ENCODE data around the gene SMO. TPM values are rescaled to one million over a fixed set of nuclear protein-coding genes. Genes with fewer than 3 reads are reported as not detected.
A peak's percentile ranks its signal among the peaks of the same experiment; 100 is the strongest.

SMO gene
- polyA plus RNA-seq, result 0.36 TPM

DNA sequence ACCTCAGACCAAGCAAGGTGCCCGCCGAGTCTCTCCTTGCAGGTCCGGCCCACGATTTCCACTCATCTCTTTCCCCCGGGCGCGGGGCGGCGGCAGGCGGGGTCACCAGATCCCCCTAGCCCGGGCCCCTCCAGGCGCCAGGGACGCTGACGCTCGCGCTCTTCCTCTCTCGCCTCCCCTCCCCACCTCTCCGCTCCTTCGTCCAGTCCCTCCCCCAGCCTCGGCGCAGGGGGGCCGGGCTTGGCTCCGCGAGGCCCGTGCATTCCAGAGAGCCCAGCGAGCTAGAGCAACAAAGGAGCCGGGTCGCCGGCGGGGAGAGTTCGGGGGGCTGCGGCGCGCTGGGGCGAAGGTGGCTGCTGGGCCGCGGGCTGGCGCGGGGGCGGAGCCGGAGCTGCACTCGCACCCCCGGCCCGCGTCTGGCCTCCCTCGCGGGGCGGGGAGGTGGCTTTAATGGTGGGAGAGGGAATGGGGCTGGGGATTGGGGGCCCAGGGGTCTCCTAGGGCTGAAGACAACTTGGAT lies at the start of gene SMO:
Gene SMO, plus strand, starts transcription at position 262 of the 520 bp plus-strand sequence. CDS start 519 bp downstream, outside the sequence.
- H3K27ac Mint-ChIP-seq, result peak within 1 kb of the TSS in 1 of 3 donors; percentile 33
- no peaks in the 10 kb centered on the region for H3K36me3 Mint-ChIP-seq
- peaks cover 0 to 18% (median 7%) of the 10 kb centered on the region in 3 donors for H3K4me1 Mint-ChIP-seq
- H3K27me3 Mint-ChIP-seq, result peaks cover 17% of the 10 kb centered on the region
- H3K9me3 Mint-ChIP-seq, result no peaks in the 10 kb centered on the region
- H3K4me3 Mint-ChIP-seq, result peak within 1 kb of the TSS; percentile 62 to 91 (median 79)

DNA sequence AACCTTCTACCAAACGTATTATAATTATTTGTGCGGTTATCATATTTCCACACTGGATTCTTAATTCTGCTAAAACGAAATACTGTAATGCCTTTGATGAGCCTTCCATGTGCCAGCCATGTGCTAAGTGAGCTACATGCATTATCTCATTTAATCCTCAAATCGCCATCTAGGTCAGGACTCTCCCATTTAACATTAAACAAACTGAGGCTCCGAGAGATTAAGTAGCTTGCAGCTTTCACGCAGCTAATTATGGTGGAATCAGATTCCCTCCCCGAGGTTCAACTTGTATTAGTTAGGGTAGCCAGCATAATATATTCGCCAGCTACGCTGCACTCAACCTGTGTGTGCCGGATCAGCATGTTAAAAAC lies 44.7 kb upstream of the SMO start:
- peaks cover 36 to 49% (median 43%) of the 10 kb centered on the region in 3 donors for H3K4me1 Mint-ChIP-seq
- H3K36me3 Mint-ChIP-seq, result peaks cover 3% of the 10 kb centered on the region
- peak overlapping the region in 2 of 3 donors; percentile 54 to 63 for H3K27ac Mint-ChIP-seq
- no peaks in the 10 kb centered on the region for H3K27me3 Mint-ChIP-seq
- H3K9me3 Mint-ChIP-seq, result no peaks in the 10 kb centered on the region
- peak overlapping the region; percentile 89 to 99 (median 96) for H3K4me3 Mint-ChIP-seq

DNA sequence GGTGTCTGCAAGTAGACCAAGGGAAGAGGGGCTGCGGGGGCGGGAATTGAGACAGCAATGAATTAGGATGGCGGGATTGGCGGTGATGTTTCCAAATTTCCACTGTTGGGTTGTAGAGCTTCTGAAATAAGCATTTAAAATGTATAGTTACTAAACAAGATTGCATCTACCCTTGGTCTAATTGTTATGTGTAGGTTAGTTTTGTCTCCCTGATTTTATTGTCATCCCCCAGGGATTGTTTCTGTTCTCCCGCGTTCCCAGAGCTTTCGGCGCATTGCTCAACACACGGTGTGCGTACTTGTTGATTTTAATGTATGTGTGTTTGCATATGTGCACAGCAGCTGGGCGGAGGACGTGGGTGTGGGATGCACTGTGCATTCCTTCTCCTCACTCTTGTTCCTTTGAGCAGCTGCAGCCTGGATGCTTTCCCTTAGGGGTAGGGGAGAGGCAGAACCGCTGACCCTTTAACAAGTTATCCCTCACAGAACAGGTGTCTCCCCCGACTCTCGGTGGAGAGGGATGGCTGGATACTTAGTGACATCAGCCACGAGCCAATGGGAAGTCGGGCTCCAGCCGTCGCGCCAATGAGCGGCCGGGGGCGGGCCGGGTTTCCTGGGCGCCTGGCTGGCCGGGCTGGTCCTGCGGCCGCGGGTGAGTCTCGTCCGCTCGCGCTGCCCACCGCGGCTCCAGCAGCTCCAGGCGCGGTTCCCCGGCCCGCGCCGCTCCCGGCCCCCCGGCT lies 44.2 kb upstream of the SMO start, which contains the start of gene TSPAN33:
Gene TSPAN33, plus strand, starts transcription at position 613 of the 739 bp plus-strand sequence. CDS start 274 bp downstream, outside the sequence.
- Mint-ChIP-seq H3K27me3 (no peaks in the 10 kb centered on the region), H3K36me3 (peaks cover 4% of the 10 kb centered on the region), H3K27ac (peak within 1 kb of the TSS; percentile 79 to 99 (median 86)), H3K9me3 (no peaks in the 10 kb centered on the region), H3K4me1 (peaks cover 35 to 52% (median 46%) of the 10 kb centered on the region in 3 donors), H3K4me3 (peak within 1 kb of the TSS; percentile 95 to 99 (median 96))

GRCh38 chr7:129144834-129145668 lies 43.4 kb upstream of the SMO start:
- Mint-ChIP-seq H3K27ac (peak overlapping the region; percentile 79 to 99 (median 86)), H3K4me1 (peaks cover 37 to 52% (median 50%) of the 10 kb centered on the region in 3 donors), H3K36me3 (peaks cover 4% of the 10 kb centered on the region), H3K4me3 (peak overlapping the region; percentile 93 to 98 (median 96)), H3K9me3 (no peaks in the 10 kb centered on the region), H3K27me3 (no peaks in the 10 kb centered on the region)

- H3K27ac Mint-ChIP-seq, result peak overlapping the region; percentile 79 to 99 (median 91)
- H3K27me3 Mint-ChIP-seq, result no peaks in the 10 kb centered on the region
- peaks cover 4% of the 10 kb centered on the region for H3K36me3 Mint-ChIP-seq
- H3K4me1 Mint-ChIP-seq, result peaks cover 39 to 54% (median 52%) of the 10 kb centered on the region in 3 donors
- H3K9me3 Mint-ChIP-seq, result no peaks in the 10 kb centered on the region
- peak overlapping the region; percentile 93 to 98 (median 96) for H3K4me3 Mint-ChIP-seq
These were observed 42.0 kb upstream of the SMO start for GRCh38 chr7:129146237-129146979.

- no peaks in the 10 kb centered on the region for H3K27me3 Mint-ChIP-seq
- H3K4me3 Mint-ChIP-seq, result peak overlapping the region; percentile 58 to 95 (median 74)
- no peaks in the 10 kb centered on the region for H3K9me3 Mint-ChIP-seq
- peak overlapping the region in 2 of 3 donors; percentile 79 to 99 for H3K27ac Mint-ChIP-seq
- peaks cover 39 to 58% (median 58%) of the 10 kb centered on the region in 3 donors for H3K4me1 Mint-ChIP-seq
- peaks cover 4% of the 10 kb centered on the region for H3K36me3 Mint-ChIP-seq
These were observed 40.7 kb upstream of the SMO start for GRCh38 chr7:129147731-129148130.

DNA sequence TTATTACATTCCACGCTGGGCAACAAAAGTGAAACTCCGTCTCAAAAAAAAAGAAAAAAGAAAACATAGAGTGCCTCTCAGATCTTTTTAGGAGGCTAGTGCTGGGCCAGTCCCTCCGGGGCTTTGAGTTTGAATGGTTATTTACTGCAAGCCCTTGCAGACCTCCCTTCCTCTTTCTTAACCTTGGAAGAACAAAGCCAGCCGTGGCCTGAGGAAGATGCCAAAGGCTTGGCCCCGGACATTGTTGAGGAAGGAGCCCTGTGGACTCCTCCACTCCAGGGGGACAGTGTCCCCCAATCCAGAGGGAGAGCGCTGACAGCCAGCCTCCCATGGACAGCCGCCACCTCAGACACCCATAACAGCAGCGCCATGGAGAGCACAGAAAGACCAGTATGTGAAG lies 38.9 kb upstream of the SMO start:
- Mint-ChIP-seq H3K9me3 (no peaks in the 10 kb centered on the region), H3K4me3 (no peak overlapping the region), H3K27ac (peak overlapping the region in 1 of 3 donors; percentile 86), H3K4me1 (peaks cover 39 to 52% (median 51%) of the 10 kb centered on the region in 3 donors), H3K36me3 (peaks cover 4% of the 10 kb centered on the region), H3K27me3 (no peaks in the 10 kb centered on the region)

- Mint-ChIP-seq H3K4me1 (peaks cover 37 to 57% (median 55%) of the 10 kb centered on the region in 3 donors), H3K9me3 (no peaks in the 10 kb centered on the region), H3K27ac (peak overlapping the region in 1 of 3 donors; percentile 77), H3K36me3 (peaks cover 4% of the 10 kb centered on the region), H3K4me3 (no peak overlapping the region), H3K27me3 (no peaks in the 10 kb centered on the region)
These were observed 38.0 kb upstream of the SMO start for GRCh38 chr7:129150199-129150996.

DNA sequence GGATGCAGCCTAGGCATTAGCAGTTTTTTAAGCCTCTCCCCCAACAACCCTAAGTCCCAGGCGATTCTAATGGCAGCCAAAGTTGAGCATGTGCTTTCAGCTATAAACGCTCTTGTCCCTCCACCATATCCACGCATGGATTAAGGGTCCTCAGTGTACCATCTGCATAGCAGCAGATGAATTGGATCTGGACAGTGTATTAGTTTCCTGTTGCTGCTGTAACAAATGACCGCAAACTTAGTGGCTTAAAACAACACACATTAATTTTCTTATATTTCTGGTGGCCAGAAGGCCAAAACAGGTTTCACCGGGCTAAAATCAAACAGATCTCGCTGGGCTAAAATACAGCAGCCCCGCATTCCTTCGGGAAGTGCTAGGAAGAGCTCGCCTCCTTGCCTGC lies 30.8 kb upstream of the SMO start:
- Mint-ChIP-seq H3K9me3 (peaks cover 0 to 7% (median 0%) of the 10 kb centered on the region in 3 donors), H3K27ac (no peak overlapping the region), H3K4me3 (no peak overlapping the region), H3K36me3 (peaks cover 9% of the 10 kb centered on the region), H3K4me1 (peaks cover 30 to 43% (median 36%) of the 10 kb centered on the region in 3 donors), H3K27me3 (no peaks in the 10 kb centered on the region)

- H3K9me3 Mint-ChIP-seq, result peaks cover 0 to 7% (median 0%) of the 10 kb centered on the region in 3 donors
- peaks cover 36 to 50% (median 45%) of the 10 kb centered on the region in 3 donors for H3K4me1 Mint-ChIP-seq
- H3K27me3 Mint-ChIP-seq, result no peaks in the 10 kb centered on the region
- H3K27ac Mint-ChIP-seq, result peak overlapping the region in 1 of 3 donors; percentile 3
- peak overlapping the region in 1 of 4 donors; percentile 9 for H3K4me3 Mint-ChIP-seq
- H3K36me3 Mint-ChIP-seq, result peaks cover 10% of the 10 kb centered on the region
These were observed 28.9 kb upstream of the SMO start for GRCh38 chr7:129159539-129159938.

GRCh38 chr7:129160161-129160905 lies 28.1 kb upstream of the SMO start:
- Mint-ChIP-seq H3K27ac (peak overlapping the region; percentile 77 to 86 (median 83)), H3K4me3 (no peak overlapping the region), H3K36me3 (peaks cover 13% of the 10 kb centered on the region), H3K9me3 (peaks cover 0 to 7% (median 0%) of the 10 kb centered on the region in 3 donors), H3K27me3 (no peaks in the 10 kb centered on the region), H3K4me1 (peaks cover 36 to 46% (median 45%) of the 10 kb centered on the region in 3 donors)

DNA sequence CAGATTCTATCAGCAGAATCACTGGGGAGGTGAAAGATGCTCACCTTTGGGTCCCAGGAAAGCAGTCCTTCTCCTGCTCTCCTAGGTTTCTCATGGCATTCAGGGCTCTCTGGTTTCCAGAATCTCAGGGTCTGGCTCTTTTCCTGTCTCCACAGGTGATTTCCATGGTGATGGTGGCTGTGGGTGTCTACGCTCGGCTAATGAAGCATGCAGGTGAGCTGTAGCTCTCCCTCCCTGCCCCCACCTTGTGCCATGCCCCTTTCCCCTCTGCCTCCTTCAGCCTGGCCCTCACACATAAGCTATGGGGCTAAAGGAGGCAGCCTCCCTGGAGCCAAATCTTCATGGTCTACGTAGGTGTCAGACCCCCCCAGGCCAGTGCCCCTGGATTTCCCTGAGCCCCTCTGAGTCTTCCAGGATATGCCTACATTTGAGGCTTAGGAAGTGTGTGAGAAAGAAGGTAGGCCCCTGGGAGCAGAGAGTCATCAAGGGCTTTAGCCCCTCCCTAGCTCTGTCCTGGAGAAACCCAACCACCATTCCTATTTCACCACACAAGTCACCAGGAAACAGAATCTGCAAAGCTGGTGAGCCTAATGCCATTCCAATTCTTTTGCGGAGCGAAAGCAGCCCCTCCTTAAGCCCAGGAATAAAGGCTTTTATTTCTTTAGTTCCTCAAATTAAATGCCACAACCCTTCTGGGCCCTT lies 26.8 kb upstream of the SMO start:
- H3K9me3 Mint-ChIP-seq, result peaks cover 0 to 7% (median 0%) of the 10 kb centered on the region in 3 donors
- H3K27me3 Mint-ChIP-seq, result no peaks in the 10 kb centered on the region
- H3K36me3 Mint-ChIP-seq, result peaks cover 15% of the 10 kb centered on the region
- peak overlapping the region in 2 of 4 donors; percentile 18 to 47 for H3K4me3 Mint-ChIP-seq
- H3K27ac Mint-ChIP-seq, result peak overlapping the region; percentile 78 to 86 (median 83)
- peaks cover 39 to 46% (median 46%) of the 10 kb centered on the region in 3 donors for H3K4me1 Mint-ChIP-seq

Data from IgD-negative memory B cell (primary cell).